H9 (cell line): ENCODE data around the gene ALDH1A2. TPM values are rescaled to one million over a fixed set of nuclear protein-coding genes. Genes with fewer than 3 reads are reported as not detected.

ENCODE experiments used
- DNase-seq: peaks from one replicate; pipeline ENCODE4 v3.0.0-alpha.2; 2017
- H2AFZ ChIP-seq: one replicate; pipeline ENCODE4 v1.6.1; 2013; ENCODE audit warnings: mild to moderate bottlenecking, low read length, control low read depth, moderate library complexity
- H2AK5ac ChIP-seq: 2 replicates; pipeline ENCODE4 v1.6.1; 2013; ENCODE audit warnings: low read length, control low read depth, mixed read lengths; ENCODE audit not compliant: insufficient read length
- H2BK120ac ChIP-seq: one replicate; pipeline ENCODE4 v1.6.1; 2013; ENCODE audit warnings: low read depth, mild to moderate bottlenecking, low read length, control low read depth, inconsistent platforms; ENCODE audit not compliant: poor library complexity, severe bottlenecking
- H2BK12ac ChIP-seq: 2 replicates; pipeline ENCODE4 v1.6.1; 2013; ENCODE audit warnings: low read length, control low read depth, mixed read lengths, low read depth; ENCODE audit not compliant: insufficient read length
- H2BK15ac ChIP-seq: 2 replicates; pipeline ENCODE4 v1.6.1; 2013; ENCODE audit warnings: low read depth, low read length, control low read depth
- H2BK20ac ChIP-seq: one replicate; pipeline ENCODE4 v1.6.1; 2013; ENCODE audit warnings: low read depth, mild to moderate bottlenecking, low read length, control low read depth, inconsistent platforms; ENCODE audit not compliant: poor library complexity, severe bottlenecking
- H2BK5ac ChIP-seq: 2 replicates; pipeline ENCODE4 v1.6.1; 2013; ENCODE audit warnings: low read length, control low read depth, mixed read lengths; ENCODE audit not compliant: insufficient read length
- H3K14ac ChIP-seq: 2 replicates; pipeline ENCODE4 v1.6.1; 2013; ENCODE audit warnings: low read length, control low read depth; ENCODE audit not compliant: insufficient read depth
- H3K18ac ChIP-seq: 2 replicates; pipeline ENCODE4 v1.6.1; 2013; ENCODE audit warnings: low read depth, mild to moderate bottlenecking, mixed read lengths, low read length, control low read depth; ENCODE audit not compliant: insufficient read length
- H3K23ac ChIP-seq: 2 replicates; pipeline ENCODE4 v1.6.1; 2013; ENCODE audit warnings: low read length, control low read depth, mixed read lengths, low read depth; ENCODE audit not compliant: insufficient read length
- H3K23me2 ChIP-seq: 2 replicates; pipeline ENCODE4 v1.6.1; 2013; ENCODE audit warnings: low read depth, mild to moderate bottlenecking, mixed read lengths, low read length, control low read depth; ENCODE audit not compliant: insufficient read length, poor library complexity, severe bottlenecking
- H3K27ac ChIP-seq: 2 replicates; pipeline ENCODE4 v1.5.1; 2013; ENCODE audit warnings: low read length, control low read depth, mixed read lengths, low read depth; ENCODE audit not compliant: insufficient read length
- H3K27me3 ChIP-seq: 2 replicates; pipeline ENCODE4 v1.6.1; 2013; ENCODE audit warnings: low read length, control low read depth, inconsistent platforms; ENCODE audit not compliant: insufficient read depth
- H3K4ac ChIP-seq: 2 replicates; pipeline ENCODE4 v1.6.1; 2013; ENCODE audit warnings: low read depth, mild to moderate bottlenecking, control low read depth, inconsistent platforms, low read length, moderate library complexity
- H3K4me1 ChIP-seq: 2 replicates; pipeline ENCODE4 v1.6.1; 2013; ENCODE audit warnings: low read length, control low read depth, inconsistent platforms; ENCODE audit not compliant: insufficient read depth
- H3K4me2 ChIP-seq: 2 replicates; pipeline ENCODE4 v1.6.1; 2013; ENCODE audit warnings: low read length, control low read depth, mixed read lengths; ENCODE audit not compliant: insufficient read length, insufficient read depth
- H3K56ac ChIP-seq: 2 replicates; pipeline ENCODE4 v1.6.1; 2013; ENCODE audit warnings: low read depth, mild to moderate bottlenecking, mixed read lengths, low read length, control low read depth; ENCODE audit not compliant: insufficient read length
- H3K79me1 ChIP-seq: 2 replicates; pipeline ENCODE4 v1.6.1; 2013; ENCODE audit warnings: low read depth, mild to moderate bottlenecking, moderate library complexity, low read length, control low read depth, inconsistent platforms; ENCODE audit not compliant: insufficient read depth, poor library complexity, severe bottlenecking
- H3K79me2 ChIP-seq: 2 replicates; pipeline ENCODE4 v1.6.1; 2013; ENCODE audit warnings: low read length, control low read depth, inconsistent platforms; ENCODE audit not compliant: insufficient read depth
- H3K9ac ChIP-seq: 2 replicates; pipeline ENCODE4 v1.6.1; 2013; ENCODE audit warnings: low read length, control low read depth, mixed read lengths; ENCODE audit not compliant: insufficient read length; ENCODE audit errors: extremely low read depth
- H3K9me3 ChIP-seq: one replicate; pipeline ENCODE4 v1.6.1; 2013; ENCODE audit warnings: low read depth, low read length, inconsistent platforms; ENCODE audit not compliant: control insufficient read depth
- H3T11ph ChIP-seq: one replicate; pipeline ENCODE4 v1.6.1; 2013; ENCODE audit warnings: mild to moderate bottlenecking, low read length, control low read depth, inconsistent platforms
- H4K20me1 ChIP-seq: one replicate; pipeline ENCODE4 v1.6.1; 2013; ENCODE audit not compliant: control insufficient read depth, insufficient read length, insufficient read depth
- H4K5ac ChIP-seq: 2 replicates; pipeline ENCODE4 v1.6.1; 2013; ENCODE audit warnings: low read depth, mild to moderate bottlenecking, mixed read lengths, low read length, control low read depth; ENCODE audit not compliant: insufficient read length
- H4K8ac ChIP-seq: replicated peaks from 2 replicates; pipeline ENCODE4 v1.6.1; 2013; ENCODE audit warnings: low read length, control low read depth, mixed read lengths, low read depth; ENCODE audit not compliant: insufficient read length
- H4K91ac ChIP-seq: 2 replicates; pipeline ENCODE4 v1.6.1; 2013; ENCODE audit warnings: low read depth, mild to moderate bottlenecking, moderate library complexity, mixed read lengths, low read length, control low read depth; ENCODE audit not compliant: insufficient read length
- H3K27ac Mint-ChIP-seq, 3 experiments: 2 replicates in 2 of 3; 3 replicates in 1 of 3; pipeline ENCODE4 v1.8.0; 2020 to 2021; ENCODE audit warnings: mixed read lengths in 3 of 3, mild to moderate bottlenecking in 1 of 3, moderate library complexity in 1 of 3
- H3K27me3 Mint-ChIP-seq: 2 replicates; pipeline ENCODE4 v1.8.0; 2021; ENCODE audit warnings: low read depth, mild to moderate bottlenecking, moderate library complexity, mixed read lengths
- H3K36me3 Mint-ChIP-seq, 3 experiments: 2 replicates in 2 of 3; 3 replicates in 1 of 3; pipeline ENCODE4 v1.8.0; 2020 to 2021; ENCODE audit warnings: low read depth in 3 of 3, mixed read lengths in 3 of 3; ENCODE audit not compliant: insufficient read depth in 1 of 3
- H3K4me1 Mint-ChIP-seq, 2 experiments: 2 replicates each; pipeline ENCODE4 v1.8.0; 2020; ENCODE audit warnings: mixed read lengths in 2 of 2
- H3K4me3 Mint-ChIP-seq, 2 experiments: 2 replicates in 1 of 2; 3 replicates in 1 of 2; pipeline ENCODE4 v1.8.0; 2020 to 2021; ENCODE audit warnings: mild to moderate bottlenecking in 2 of 2, mixed read lengths in 2 of 2, moderate library complexity in 1 of 2
- H3K9me3 Mint-ChIP-seq, 2 experiments: 2 replicates in 1 of 2; 3 replicates in 1 of 2; pipeline ENCODE4 v1.8.0; 2020; ENCODE audit warnings: mild to moderate bottlenecking in 2 of 2, mixed read lengths in 2 of 2, moderate library complexity in 1 of 2
- CTCF ChIP-seq: fragments of 200-600 bp; sonication (generic); conservative IDR thresholded peaks from 3 replicates; pipeline ENCODE4 v1.8.0; 2021; ENCODE audit warnings: antibody characterized with exemption, mild to moderate bottlenecking
- WGBS: extraction: QIAGEN DNeasy Blood & Tissue Kit; methylation state at CpG from one replicate; pipeline ENCODE4 v1.1.7; 2013; ENCODE audit warnings: missing lambda C conversion rate, low lambda C conversion rate, mixed read lengths; ENCODE audit not compliant: insufficient read length; ENCODE audit errors: extremely low coverage; 5-methylcytosine and 5-hydroxymethylcytosine counted together
- total RNA-seq: library from RNA; stranded (reverse); gene quantifications from 2 replicates; pipeline ENCODE4 v1.2.1, GENCODE V29; 2021

ALDH1A2 gene
- total RNA-seq, 1 experiment from 2014 or later, result 0.72 TPM

GRCh38 chr15:58021332-58022230, 43.9 kb downstream of the ALDH1A2 start:
- H3K79me2 ChIP-seq, result no peaks in the 10 kb centered on the region
- no peaks in the 10 kb centered on the region for H4K20me1 ChIP-seq
- no peak overlapping the region for H3T11ph ChIP-seq
- peaks cover 7 to 9% (median 8%) of the 10 kb centered on the region in 3 experiments; a peak in 6 of 7 replicates for H3K36me3 Mint-ChIP-seq
- no peak overlapping the region for H2BK20ac ChIP-seq
- no peak overlapping the region for H3K9ac ChIP-seq
- no peak overlapping the region for H2BK15ac ChIP-seq
- no peak overlapping the region for H4K8ac ChIP-seq
- H3K4me3 Mint-ChIP-seq, result no peak overlapping the region
- no peak for TF ChIP-seq CTCF
- peaks cover 5% of the 10 kb centered on the region; the same call in 1 of the 2 replicates for H3K27me3 Mint-ChIP-seq
- H3K14ac ChIP-seq, result no peak overlapping the region; the same call in 1 of the 2 replicates
- no CpG with 5 or more reads among the region's 9 CpGs for WGBS
- H3K27me3 ChIP-seq, result no peaks in the 10 kb centered on the region
- H2AK5ac ChIP-seq, result no peak overlapping the region
- no peaks in the 10 kb centered on the region for H3K23me2 ChIP-seq
- H3K9me3 ChIP-seq, result no peaks in the 10 kb centered on the region
- H2BK5ac ChIP-seq, result no peak overlapping the region
- no peak overlapping the region for H2AFZ ChIP-seq
- no peaks in the 10 kb centered on the region for H3K79me1 ChIP-seq
- H3K56ac ChIP-seq, result no peak overlapping the region
- H3K9me3 Mint-ChIP-seq, result peaks cover 15 to 23% of the 10 kb centered on the region in 2 experiments
- no peak overlapping the region for H3K18ac ChIP-seq
- no peak overlapping the region for H3K4me2 ChIP-seq
- H4K91ac ChIP-seq, result no peak overlapping the region
- H3K4me1 Mint-ChIP-seq, result no peaks in the 10 kb centered on the region
- H3K4ac ChIP-seq, result no peak overlapping the region
- H4K5ac ChIP-seq, result no peak overlapping the region
- no peak for DNase-seq
- no peak overlapping the region; a peak in 1 of 7 replicates for H3K27ac Mint-ChIP-seq
- H3K4me1 ChIP-seq, result no peaks in the 10 kb centered on the region
- H2BK12ac ChIP-seq, result no peak overlapping the region
- no peak overlapping the region for H3K27ac ChIP-seq
- no peak overlapping the region for H3K23ac ChIP-seq
- no peak overlapping the region for H2BK120ac ChIP-seq
